GM13977 (cell line): Measurements from ENCODE around the gene C10orf120.

Experiments used
- DNase-seq: peaks from one replicate; pipeline ENCODE4 v3.0.0; 2012; ENCODE audit warnings: low spot score
- CTCF ChIP-seq: IDR thresholded peaks from 2 replicates; pipeline ENCODE4 v1.5.1; 2012; ENCODE audit warnings: mild to moderate bottlenecking, control low read depth; ENCODE audit not compliant: insufficient read depth; ENCODE audit errors: extremely low read depth, missing control alignments
- in situ Hi-C: fragments of 300-500 bp; cut with MboI; formaldehyde crosslinking; loops from one replicate; pipeline ENCODE4 v1.12.0; 2022; ENCODE audit warnings: low sequenced_read_pairs, low pct_unique_long_range_greater_than_20kb, mixed read lengths, inconsistent platforms; ENCODE audit not compliant: unreplicated experiment

Gene C10orf120

GRCh38 chr10:122709971-122710370, 10.3 kb upstream of the C10orf120 start:
- no peak for TF ChIP-seq CTCF
- DNase-seq, result no peak
- in situ Hi-C loops, result no loop called here

GRCh38 chr10:122707535-122707934, 7.9 kb upstream of the C10orf120 start:
- in situ Hi-C loops, result no loop called here
- DNase-seq, result no peak
- no peak for TF ChIP-seq CTCF

GRCh38 chr10:122706947-122707346, 7.3 kb upstream of the C10orf120 start:
- no peak for TF ChIP-seq CTCF

GRCh38 chr10:122706467-122706866, 6.8 kb upstream of the C10orf120 start:
- DNase-seq, result no peak
- TF ChIP-seq CTCF, result no peak
- in situ Hi-C loops, result no loop called here

More at GRCh38 chr10:122706947-122707346, 7.3 kb upstream of the C10orf120 start:
- in situ Hi-C loops, result no loop called here
- DNase-seq, result no peak

- DNase-seq, result peak; percentile 73
- in situ Hi-C loops, result no loop called here
- peak; percentile 89 for TF ChIP-seq CTCF
Measured at GRCh38 chr10:122703483-122704448, 4.1 kb upstream of the C10orf120 start.

GRCh38 chr10:122702275-122702674, 2.6 kb upstream of the C10orf120 start:
- in situ Hi-C loops, result no loop called here
- no peak for DNase-seq
- no peak for TF ChIP-seq CTCF
